ENCODE measurements around the gene PCDHB4. TPM values are rescaled to one million over a fixed set of nuclear protein-coding genes. Genes with fewer than 3 reads are reported as not detected.

The PCDHB4 gene
- total RNA-seq, 1 experiment from 2014 or later: 0.26 TPM

GRCh38 chr5:141082228-141082627, 39.4 kb upstream of the PCDHB4 start:
- ChIA-PET CTCF (interaction anchor here (0.6 kb wide), 1 partner anchor 114 kb away, joined by 3 read pairs; no protein-coding TSS in a partner anchor), POLR2A (interaction anchor here (1.0 kb wide), 1 partner anchor 32 kb away, joined by 3 read pairs; no protein-coding TSS in a partner anchor)
- in situ Hi-C loops (cut with HindIII; ENCODE audit: low pct_unique_long_range_greater_than_20kb, low sequenced_read_pairs): loop anchor here (25.0 kb wide), 1 partner anchor 105 kb away; the partner anchor contains the start of genes PCDHB10, PCDHB11, PCDHB16 and PCDHB8
- intact Hi-C loops (cut with micrococcal nuclease; ENCODE audit: unreplicated experiment): no loop called here
- H3K36me3 ChIP-seq (ENCODE audit: control insufficient read depth, insufficient read depth, low read length): no peaks in the 10 kb centered on the region
- TF ChIP-seq SIN3A (IDR thresholded peaks at IDR 0.05; ENCODE audit: borderline replicate concordance, insufficient read depth, low read depth, low read length) (no peak), TCF7L2 (IDR thresholded peaks at IDR 0.05; ENCODE audit: low read depth, low read length) (no peak), POLR2AphosphoS5 (IDR thresholded peaks at IDR 0.05; ENCODE audit: low read depth, low read length) (no peak), REST (IDR thresholded peaks at IDR 0.05; ENCODE audit: insufficient read depth in 1 of 2, low read depth in 2 of 2, low read length in 1 of 2) (no peak), CTCF (IDR thresholded peaks at IDR 0.05) (no peak)
- peaks cover 2% of the 10 kb centered on the region; the same call in 1 of the 2 replicates for H3K27me3 ChIP-seq (ENCODE audit: control insufficient read depth, insufficient read depth, low read length)
- no peak overlapping the region for H3K27ac ChIP-seq (ENCODE audit: low read length)
- DNase-seq (ENCODE audit: low read depth, low spot score): no peak
- ATAC-seq: no peak
- H3K4me1 ChIP-seq (ENCODE audit: control insufficient read depth, insufficient read depth, low read length): peaks cover 3% of the 10 kb centered on the region
- H3K4me3 ChIP-seq (ENCODE audit: low read depth in 2 of 2, low read length in 2 of 2): no peak overlapping the region
- no TSS peak for BruUV-seq (replicated peaks)
- H3K9me3 ChIP-seq (ENCODE audit: control insufficient read depth, insufficient read depth, low read depth, low read length): no peaks in the 10 kb centered on the region

GRCh38 chr5:141084487-141084989, 37.1 kb upstream of the PCDHB4 start:
- Histone ChIP-seq H3K4me1 (ENCODE audit: control insufficient read depth, insufficient read depth, low read length) (peaks cover 3% of the 10 kb centered on the region), H3K36me3 (ENCODE audit: control insufficient read depth, insufficient read depth, low read length) (no peaks in the 10 kb centered on the region), H3K4me3 (ENCODE audit: low read depth in 2 of 2, low read length in 2 of 2) (peak overlapping the region; percentile 66 to 75), H3K27me3 (ENCODE audit: control insufficient read depth, insufficient read depth, low read length) (peaks cover 2% of the 10 kb centered on the region; the same call in 1 of the 2 replicates), H3K27ac (ENCODE audit: low read length) (peak overlapping the region; percentile 86), H3K9me3 (ENCODE audit: control insufficient read depth, insufficient read depth, low read depth, low read length) (no peaks in the 10 kb centered on the region)
- peak; percentile 100 for ATAC-seq
- POLR2A ChIA-PET: no interaction called here
- TF ChIP-seq REST (IDR thresholded peaks at IDR 0.05; ENCODE audit: insufficient read depth in 1 of 2, low read depth in 2 of 2, low read length in 1 of 2) (no peak), CTCF (IDR thresholded peaks at IDR 0.05) (peak; percentile 89)
- CTCF ChIA-PET: interaction anchor here (0.7 to 1.3 kb wide), 2 partner anchors 10 to 103 kb away, joined by 3 to 4 read pairs; partner anchors contain the start of gene PCDHB2
- intact Hi-C loops (cut with micrococcal nuclease; ENCODE audit: unreplicated experiment) (no loop called here), in situ Hi-C loops (cut with HindIII; ENCODE audit: low pct_unique_long_range_greater_than_20kb, low sequenced_read_pairs) (loop anchor here (25.0 kb wide), 1 partner anchor 103 kb away; the partner anchor contains the start of genes PCDHB10, PCDHB11, PCDHB16 and PCDHB8)
- DNase-seq (ENCODE audit: low read depth, low spot score): peak; percentile 53
- BruUV-seq (replicated peaks): no TSS peak

Measured in Panc1 (cell line).